K562 (cell line): Measurements from ENCODE around the gene SEL1L. TPM values are rescaled to one million over a fixed set of nuclear protein-coding genes. Genes with fewer than 3 reads are reported as not detected.

ENCODE experiments used
- ATF3 ChIP-seq, 2 experiments: fragments of 450-650 bp in 1 of 2; sonication (generic) in 1 of 2; formaldehyde crosslinking in 1 of 2; IDR thresholded peaks in 1 of 2; conservative IDR thresholded peaks in 1 of 2; 2 replicates each; pipeline versions ENCODE4 v1.6.1 to v1.8.1; 2016 to 2023; ENCODE audit warnings: mild to moderate bottlenecking in 2 of 2, moderate library complexity in 2 of 2, inconsistent platforms in 1 of 2, missing genetic modification reagents in 1 of 2
- BDP1 ChIP-seq: IDR thresholded peaks from 3 replicates; pipeline ENCODE4 v1.6.1; 2011; ENCODE audit not compliant: insufficient read length, insufficient read depth
- CBFA2T2 ChIP-seq: fragments of 450-650 bp; conservative IDR thresholded peaks from 2 replicates; pipeline ENCODE4 v1.6.1; 2017; ENCODE audit warnings: mild to moderate bottlenecking
- CUX1 ChIP-seq: fragments of 200-800 bp; sonication (Bioruptor generic); IDR thresholded peaks from 2 replicates; pipeline ENCODE4 v1.6.1; 2016; ENCODE audit warnings: missing genetic modification characterization, missing compliant biosample characterization
- GATAD2B ChIP-seq: fragments of 450-650 bp; IDR thresholded peaks from 2 replicates; pipeline ENCODE4 v1.6.1; 2017; ENCODE audit warnings: mild to moderate bottlenecking, borderline replicate concordance
- HDAC2 ChIP-seq: fragments of 450-650 bp; IDR thresholded peaks from 2 replicates; pipeline ENCODE4 v1.6.1; 2016; ENCODE audit warnings: mild to moderate bottlenecking
- MBD2 ChIP-seq: sonication (generic); IDR thresholded peaks from 2 replicates; pipeline ENCODE4 v1.6.1; 2016; ENCODE audit warnings: low read depth, borderline replicate concordance
- MTA2 ChIP-seq: fragments of 450-650 bp; IDR thresholded peaks from 2 replicates; pipeline ENCODE4 v1.6.1; 2016; ENCODE audit warnings: low read depth
- SMARCC2 ChIP-seq: fragments of 450-650 bp; IDR thresholded peaks from 2 replicates; pipeline ENCODE4 v1.6.1; 2017; ENCODE audit warnings: antibody characterized with exemption, moderate library complexity, mild to moderate bottlenecking, low read depth
- STAT5A ChIP-seq: IDR thresholded peaks from 2 replicates; pipeline ENCODE4 v1.6.1; 2012; ENCODE audit warnings: low read length, inconsistent platforms, borderline replicate concordance
- TRIM28 ChIP-seq: fragments of 450-650 bp; IDR thresholded peaks from 2 replicates; pipeline ENCODE4 v1.6.1; 2017
- TSC22D4 ChIP-seq: fragments of 450-650 bp; IDR thresholded peaks from 2 replicates; pipeline ENCODE4 v1.6.1; 2016; ENCODE audit warnings: missing genetic modification characterization, missing biosample characterization, control low read depth
- polyA plus RNA-seq, 8 experiments: library from polyadenylated mRNA; depleted of rRNA in 4 of 8; stranded (reverse) in 5 of 8; unstranded in 3 of 8; fragments of >200 nt; fragmentation: Nextera tagmentation in 2 of 8; fragmentation: Illumina TruSeq in 1 of 8; extraction: Ambion mirVana in 2 of 8; extraction: Trizol in 1 of 8; gene quantifications; 2 replicates each; pipeline versions ENCODE4 v1.2.1 to v1.2.3, GENCODE V29; 2011 to 2014; ENCODE audit warnings: inconsistent platforms in 1 of 8, missing spikeins in 1 of 8
- total RNA-seq, 7 experiments: library from RNA; depleted of rRNA in 6 of 7; stranded (reverse); fragments of >200 nt in 6 of 7; fragmentation: Illumina TruSeq in 2 of 7; extraction: Trizol in 2 of 7; gene quantifications; 2 replicates each; pipeline versions ENCODE4 v1.2.1 to v1.2.3, GENCODE V29; 2011 to 2021; ENCODE audit warnings: low replicate concordance in 1 of 7
- TF ChIP-seq, protein P1 (sequence below): sonication (generic); formaldehyde crosslinking; IDR thresholded peaks from 2 replicates; pipeline ENCODE4 v1.8.1; 2023; ENCODE audit warnings: mild to moderate bottlenecking, missing genetic modification reagents, moderate library complexity

The SEL1L gene
- total and polyA plus RNA-seq, 9 of the 15 experiments (the other 6 are each of a cell fraction or from before 2014, with no cell fraction given) = 7.7 to 21.1 (median 13.6) TPM

DNA sequence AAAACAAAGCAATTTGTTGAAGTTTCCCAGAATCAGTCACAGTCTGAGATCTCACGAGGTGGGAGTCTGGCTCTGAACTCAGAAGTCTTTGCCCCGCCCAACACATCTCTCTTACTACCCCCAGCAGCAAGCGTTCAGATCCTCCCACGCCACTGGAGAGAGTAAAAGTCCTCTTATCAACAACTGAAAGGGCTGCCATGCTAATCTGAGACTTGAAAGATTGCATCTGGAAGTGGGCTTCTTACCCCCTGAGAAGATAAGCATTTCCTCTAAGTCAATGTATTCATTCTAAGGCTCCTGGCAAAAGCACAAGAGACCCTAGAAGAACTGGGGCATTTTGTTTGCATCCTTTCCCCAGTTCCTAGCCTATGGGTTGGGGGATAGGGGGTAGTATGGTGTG is 99.4 kb downstream of the SEL1L start (continued):
- TF ChIP-seq MTA2 = peak; percentile 60
- TF ChIP-seq GATAD2B = peak; percentile 95
- TF ChIP-seq BDP1 = no peak
- no peak for TF ChIP-seq TSC22D4
- TF ChIP-seq CBFA2T2 = peak; percentile 77
- TF ChIP-seq STAT5A = peak; percentile 35; the same call in 1 of the 2 replicates
- no peak for TF ChIP-seq TRIM28
- no peak for TF ChIP-seq CUX1 (CRISPR knock-in tag)
- TF ChIP-seq HDAC2 = peak; percentile 55; the same call in 1 of the 2 replicates
- TF ChIP-seq, protein P1, sequence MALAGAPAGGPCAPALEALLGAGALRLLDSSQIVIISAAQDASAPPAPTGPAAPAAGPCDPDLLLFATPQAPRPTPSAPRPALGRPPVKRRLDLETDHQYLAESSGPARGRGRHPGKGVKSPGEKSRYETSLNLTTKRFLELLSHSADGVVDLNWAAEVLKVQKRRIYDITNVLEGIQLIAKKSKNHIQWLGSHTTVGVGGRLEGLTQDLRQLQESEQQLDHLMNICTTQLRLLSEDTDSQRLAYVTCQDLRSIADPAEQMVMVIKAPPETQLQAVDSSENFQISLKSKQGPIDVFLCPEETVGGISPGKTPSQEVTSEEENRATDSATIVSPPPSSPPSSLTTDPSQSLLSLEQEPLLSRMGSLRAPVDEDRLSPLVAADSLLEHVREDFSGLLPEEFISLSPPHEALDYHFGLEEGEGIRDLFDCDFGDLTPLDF = no peak
- TF ChIP-seq SMARCC2 = peak; percentile 65; the same call in 1 of the 2 replicates
- 0 out of 2 replicates have a peak, but pooled peaks have one; percentile 29 for TF ChIP-seq MBD2
- TF ChIP-seq ATF3 (IDR thresholded peaks at IDR 0.05) = no peak; the same call in 1 of the 2 replicates
- TF ChIP-seq ATF3 (CRISPR knock-in tag; conservative IDR thresholded peaks at IDR 0.05) = no peak
